Endothelial cell of umbilical vein (primary cell): ENCODE results near the gene TMEM181. TPM values are rescaled to one million over a fixed set of nuclear protein-coding genes. Genes with fewer than 3 reads are reported as not detected.

Experiments
- BruUV-seq: library from RNA; stranded (reverse); fragments of 400-500 nt; replicated peaks from 2 replicates; lab custom pipeline; 2021; lab: Mats Ljungman, UMichigan
- CTCF ChIA-PET: fragments of 300-600, 350-600 bp; sonication (Branson Sonifier 250); formaldehyde crosslinking; loops from one replicate; lab custom pipeline; 2021; ENCODE audit warnings: antibody characterized with exemption, inconsistent platforms; lab: Charles Lee
- POLR2A ChIA-PET: fragments of 300-600, 350-600 bp; sonication (Branson Sonifier 250); formaldehyde crosslinking; loops from one replicate; lab custom pipeline; 2021; ENCODE audit warnings: antibody characterized with exemption, inconsistent platforms; lab: Charles Lee
- DNase-seq: peaks from one replicate; pipeline ENCODE4 v3.0.0-alpha.2; 2011; ENCODE audit warnings: low read depth, low spot score
- FAIRE-seq: peaks from 2 replicates; lab custom pipeline; 2011; peaks lifted over from hg19 to GRCh38; lab: Jason Lieb, UNC
- H2AFZ ChIP-seq: 2 replicates; pipeline ENCODE4 v1.6.0; 2012; ENCODE audit warnings: low read depth, low read length, control low read depth, inconsistent platforms
- H3K27ac ChIP-seq: 2 replicates; pipeline ENCODE4 v1.5.1; 2011; ENCODE audit warnings: low read depth, mild to moderate bottlenecking, control low read depth, low read length, moderate library complexity; ENCODE audit not compliant: insufficient read depth
- H3K27me3 ChIP-seq, 2 experiments: 2 replicates each; pipeline versions ENCODE4 v1.6.0 to v1.6.1; 2011; ENCODE audit warnings: low read length in 2 of 2, mixed read lengths in 1 of 2; ENCODE audit not compliant: control insufficient read depth in 2 of 2, insufficient read depth in 2 of 2
- H3K36me3 ChIP-seq, 2 experiments: 2 replicates in 1 of 2; 3 replicates in 1 of 2; pipeline ENCODE4 v1.5.1; 2011; ENCODE audit warnings: low read length in 2 of 2, mild to moderate bottlenecking in 1 of 2, moderate library complexity in 1 of 2; ENCODE audit not compliant: control insufficient read depth in 2 of 2, insufficient read depth in 2 of 2; ENCODE audit errors: extremely low read depth in 1 of 2
- H3K4me1 ChIP-seq: 3 replicates; pipeline ENCODE4 v1.5.1; 2011; ENCODE audit warnings: mild to moderate bottlenecking, low read length; ENCODE audit not compliant: control insufficient read depth, insufficient read depth; ENCODE audit errors: extremely low read depth
- H3K4me2 ChIP-seq: 2 replicates; pipeline ENCODE4 v1.6.1; 2011; ENCODE audit warnings: low read length, control low read depth, mixed read lengths; ENCODE audit not compliant: insufficient read depth
- H3K4me3 ChIP-seq, 3 experiments: fragments of 200-600 bp in 1 of 3; sonication (generic), shearing (Covaris generic) in 1 of 3; replicated peaks in 1 of 3; 2 replicates each; pipeline ENCODE4 v1.5.1; 2011 to 2016; ENCODE audit warnings: control low read depth in 3 of 3, low read length in 3 of 3, mild to moderate bottlenecking in 2 of 3, inconsistent platforms in 1 of 3, low read depth in 1 of 3, moderate library complexity in 1 of 3; ENCODE audit not compliant: insufficient read depth in 1 of 3
- H3K79me2 ChIP-seq: 2 replicates; pipeline ENCODE4 v1.6.0; 2012; ENCODE audit warnings: low read length, inconsistent platforms; ENCODE audit not compliant: control insufficient read depth, insufficient read depth
- H3K9ac ChIP-seq: replicated peaks from 2 replicates; pipeline ENCODE3; 2011; ENCODE audit warnings: low read length, control low read depth; ENCODE audit not compliant: insufficient read depth; ENCODE audit errors: extremely low read depth
- H3K9me1 ChIP-seq: replicated peaks from 3 replicates; pipeline ENCODE4 v1.6.0; 2011; ENCODE audit warnings: mild to moderate bottlenecking, low read length; ENCODE audit not compliant: control insufficient read depth, insufficient read depth; ENCODE audit errors: extremely low read depth
- H3K9me3 ChIP-seq: replicated peaks from 2 replicates; pipeline ENCODE4 v1.5.1; 2012; ENCODE audit warnings: low read length, inconsistent platforms; ENCODE audit not compliant: control insufficient read depth, insufficient read depth
- H4K20me1 ChIP-seq: replicated peaks from 2 replicates; pipeline ENCODE3; 2011; ENCODE audit warnings: mild to moderate bottlenecking, low read length; ENCODE audit not compliant: control insufficient read depth, insufficient read depth; ENCODE audit errors: extremely low read depth
- EZH2 ChIP-seq: IDR thresholded peaks from 2 replicates; pipeline ENCODE4 v1.6.1; 2012; ENCODE audit warnings: borderline replicate concordance, low read depth, mild to moderate bottlenecking, moderate library complexity, low read length, inconsistent platforms; ENCODE audit not compliant: severe bottlenecking
- FOS ChIP-seq: IDR thresholded peaks from 2 replicates; pipeline ENCODE4 v1.6.1; 2011; ENCODE audit warnings: mild to moderate bottlenecking, low read length, moderate library complexity, borderline replicate concordance; ENCODE audit not compliant: insufficient read depth
- GATA2 ChIP-seq: IDR thresholded peaks from 2 replicates; pipeline ENCODE4 v1.7.0; 2011; ENCODE audit warnings: low read depth, mild to moderate bottlenecking, moderate library complexity, mixed read lengths, low read length; ENCODE audit not compliant: insufficient read length, insufficient read depth
- JUN ChIP-seq: IDR thresholded peaks from 2 replicates; pipeline ENCODE4 v1.6.1; 2011; ENCODE audit warnings: borderline replicate concordance, low read depth; ENCODE audit not compliant: insufficient read length, insufficient read depth
- MAX ChIP-seq: IDR thresholded peaks from 2 replicates; pipeline ENCODE4 v1.6.1; 2011; ENCODE audit not compliant: insufficient read depth, insufficient read length
- POLR2A ChIP-seq: IDR thresholded peaks from 2 replicates; pipeline ENCODE4 v1.6.1; 2012; ENCODE audit warnings: low read depth, mild to moderate bottlenecking, control low read depth, low read length
- POLR2AphosphoS5 ChIP-seq: IDR thresholded peaks from 2 replicates; pipeline ENCODE4 v1.6.1; 2012; ENCODE audit warnings: low read depth, mild to moderate bottlenecking, control low read depth, low read length, moderate library complexity; ENCODE audit not compliant: insufficient read depth
- dilution Hi-C: fragments of 300-500 bp; cut with MboI; formaldehyde crosslinking; loops from one replicate; pipeline ENCODE4 v1.15.0; 2019; ENCODE audit warnings: low sequenced_read_pairs; ENCODE audit not compliant: extremely low pct_ligation_motif_present
- intact Hi-C: fragments of 100-400 bp; cut with micrococcal nuclease; formaldehyde crosslinking; loops from one replicate; pipeline ENCODE4 v1.10.0; 2022
- polyA plus RNA-seq, 4 experiments: library from polyadenylated mRNA; depleted of rRNA in 3 of 4; stranded (reverse) in 3 of 4; unstranded in 1 of 4; fragments of >200 nt; gene quantifications; 2 replicates each; pipeline versions ENCODE4 v1.2.1 to v1.2.3, GENCODE V29; 2011 to 2012; ENCODE audit warnings: missing spikeins in 1 of 4
- total RNA-seq: library from RNA; stranded (reverse); gene quantifications from 2 replicates; pipeline ENCODE4 v1.2.3, GENCODE V29; 2021
- TF ChIP-seq, protein P1 (sequence below), 2 donors: IDR thresholded peaks; 1 replicate in 1 of 2; 2 replicates in 1 of 2; pipeline ENCODE4 v1.5.1; 2011; ENCODE audit warnings: low read length in 2 of 2, mild to moderate bottlenecking in 2 of 2, moderate library complexity in 2 of 2, control low read depth in 1 of 2, inconsistent platforms in 1 of 2, low read depth in 1 of 2; ENCODE audit not compliant: insufficient read depth in 1 of 2; ENCODE audit errors: extremely low read depth in 1 of 2

Gene TMEM181
- total and polyA plus RNA-seq, 2 donors (not counting 3 experiments of a cell fraction or from before 2014, with no cell fraction given), result 21.7 to 33.5 TPM

GRCh38 chr6:158531970-158532369 is 27.9 kb upstream of the TMEM181 start:
- intact Hi-C loops (no loop called here), dilution Hi-C loops (no loop called here)
- DNase-seq (no peak), FAIRE-seq (no peak)
- Histone ChIP-seq H4K20me1 (no peaks in the 10 kb centered on the region), H2AFZ (no peak overlapping the region), H3K9me1 (no peaks in the 10 kb centered on the region), H3K36me3 (no peaks in the 10 kb centered on the region), H3K4me2 (no peak overlapping the region), H3K4me3 (no peak overlapping the region), H3K9ac (no peak overlapping the region), H3K4me1 (peaks cover 7% of the 10 kb centered on the region), H3K27ac (no peak overlapping the region), H3K9me3 (no peaks in the 10 kb centered on the region), H3K79me2 (no peaks in the 10 kb centered on the region), H3K27me3 (peaks cover 4 to 15% of the 10 kb centered on the region in 2 experiments)
- no TSS peak for BruUV-seq
- CTCF ChIA-PET, result interaction anchor here (1.0 kb wide), 1 partner anchor 318 kb away, joined by 3 read pairs; no protein-coding TSS in a partner anchor
- no peak for TF ChIP-seq MAX
- TF ChIP-seq GATA2, result no peak
- TF ChIP-seq FOS, result no peak
- TF ChIP-seq POLR2A, result no peak
- TF ChIP-seq POLR2AphosphoS5, result no peak
- TF ChIP-seq EZH2, result no peak
- TF ChIP-seq, protein P1, sequence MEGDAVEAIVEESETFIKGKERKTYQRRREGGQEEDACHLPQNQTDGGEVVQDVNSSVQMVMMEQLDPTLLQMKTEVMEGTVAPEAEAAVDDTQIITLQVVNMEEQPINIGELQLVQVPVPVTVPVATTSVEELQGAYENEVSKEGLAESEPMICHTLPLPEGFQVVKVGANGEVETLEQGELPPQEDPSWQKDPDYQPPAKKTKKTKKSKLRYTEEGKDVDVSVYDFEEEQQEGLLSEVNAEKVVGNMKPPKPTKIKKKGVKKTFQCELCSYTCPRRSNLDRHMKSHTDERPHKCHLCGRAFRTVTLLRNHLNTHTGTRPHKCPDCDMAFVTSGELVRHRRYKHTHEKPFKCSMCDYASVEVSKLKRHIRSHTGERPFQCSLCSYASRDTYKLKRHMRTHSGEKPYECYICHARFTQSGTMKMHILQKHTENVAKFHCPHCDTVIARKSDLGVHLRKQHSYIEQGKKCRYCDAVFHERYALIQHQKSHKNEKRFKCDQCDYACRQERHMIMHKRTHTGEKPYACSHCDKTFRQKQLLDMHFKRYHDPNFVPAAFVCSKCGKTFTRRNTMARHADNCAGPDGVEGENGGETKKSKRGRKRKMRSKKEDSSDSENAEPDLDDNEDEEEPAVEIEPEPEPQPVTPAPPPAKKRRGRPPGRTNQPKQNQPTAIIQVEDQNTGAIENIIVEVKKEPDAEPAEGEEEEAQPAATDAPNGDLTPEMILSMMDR (IDR thresholded peaks at IDR 0.05; ENCODE audit: extremely low read depth in 1 of 2, insufficient read depth in 1 of 2, low read depth in 1 of 2, low read length in 2 of 2), result no peak
- TF ChIP-seq JUN, result no peak
- POLR2A ChIA-PET, result no interaction called here
